RPMI7951 (cell line): ENCODE data around the gene PALM3. TPM values are rescaled to one million over a fixed set of nuclear protein-coding genes. Genes with fewer than 3 reads are reported as not detected.

ENCODE experiments used
- DNase-seq: peaks from one replicate; pipeline ENCODE4 v3.0.0-alpha.2; 2012; ENCODE audit warnings: low read depth
- total RNA-seq: library from RNA; depleted of rRNA; stranded (reverse); fragments of >200 nt; shearing (Covaris generic); gene quantifications from 2 replicates; pipeline ENCODE4 v1.2.3, GENCODE V29; 2014; rRNA removed

PALM3 gene, protein sequence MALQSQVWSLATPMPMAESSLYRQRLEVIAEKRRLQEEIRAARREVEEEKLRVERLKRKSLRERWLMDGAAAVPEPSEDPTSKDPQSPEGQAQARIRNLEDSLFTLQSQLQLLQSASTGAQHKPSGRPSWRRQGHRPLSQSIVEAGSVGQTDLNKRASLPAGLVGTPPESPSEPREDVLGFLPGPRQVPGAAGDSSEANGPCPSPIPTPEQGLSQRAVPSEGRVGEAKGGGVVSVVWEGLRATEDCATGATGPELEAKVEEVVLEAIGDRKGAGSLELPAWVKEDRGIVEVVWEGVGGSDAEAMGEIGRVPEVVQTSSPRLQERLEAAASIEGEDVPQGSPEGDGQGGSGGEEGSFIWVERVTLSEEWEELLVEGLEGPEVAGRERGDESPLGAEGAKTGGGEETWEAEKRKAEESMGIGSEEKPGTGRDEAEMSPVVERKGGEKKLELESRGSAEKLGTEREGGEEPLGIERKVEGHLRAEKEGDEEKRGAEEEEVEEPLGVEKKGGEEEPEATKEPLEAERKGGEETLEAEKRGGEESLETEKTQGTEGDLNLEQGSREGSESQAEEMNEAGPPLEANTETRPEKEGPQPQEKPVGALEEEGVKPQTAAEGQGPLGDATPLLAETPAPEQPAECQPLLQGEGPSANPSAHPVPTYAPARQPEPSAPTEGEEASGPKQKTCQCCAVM
- under 0.01 TPM in 2 replicates for total RNA-seq

DNA sequence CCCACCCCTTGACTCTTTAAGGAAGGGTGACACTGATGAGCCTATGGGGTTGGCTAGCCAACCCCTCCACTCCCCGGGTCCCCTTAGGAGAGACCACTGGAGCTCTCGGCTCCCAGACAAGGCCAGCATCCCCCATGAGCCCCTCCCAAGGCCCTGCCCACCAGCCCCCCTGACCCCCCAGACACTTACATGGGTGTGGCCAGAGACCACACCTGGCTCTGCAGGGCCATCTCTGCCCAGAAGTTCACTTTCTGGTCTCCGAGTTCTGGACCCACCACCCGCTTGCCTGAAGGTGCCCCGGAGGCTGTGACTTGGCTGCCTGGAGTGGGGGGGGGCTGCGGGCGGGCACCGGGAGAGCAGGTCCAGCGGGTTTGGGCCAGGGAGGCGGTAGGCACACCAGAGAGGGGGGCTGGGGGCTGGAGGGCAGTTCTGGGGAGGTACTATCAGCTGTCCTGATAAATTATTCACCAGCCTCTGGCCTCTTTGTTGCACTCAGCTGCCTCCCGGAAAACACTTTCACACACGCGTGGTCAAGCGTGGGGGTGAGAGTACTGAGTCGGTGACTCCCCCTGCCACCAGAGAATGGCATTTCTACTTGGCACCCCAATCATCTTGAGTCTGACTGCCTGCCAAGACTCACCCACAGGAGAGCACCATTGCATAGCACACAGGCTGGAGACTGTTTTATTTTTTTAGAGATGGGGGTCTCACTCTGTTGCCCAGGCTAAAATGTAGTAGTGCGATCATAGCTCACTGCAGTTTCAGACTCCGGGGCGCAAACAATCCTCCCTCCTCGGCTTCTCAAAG lies at the start of gene PALM3:
Gene PALM3, minus strand, starts transcription at position 326 of the 807 bp plus-strand sequence. Its CDS starts 96 bp downstream, at position 230.
- no peak for DNase-seq

DNA sequence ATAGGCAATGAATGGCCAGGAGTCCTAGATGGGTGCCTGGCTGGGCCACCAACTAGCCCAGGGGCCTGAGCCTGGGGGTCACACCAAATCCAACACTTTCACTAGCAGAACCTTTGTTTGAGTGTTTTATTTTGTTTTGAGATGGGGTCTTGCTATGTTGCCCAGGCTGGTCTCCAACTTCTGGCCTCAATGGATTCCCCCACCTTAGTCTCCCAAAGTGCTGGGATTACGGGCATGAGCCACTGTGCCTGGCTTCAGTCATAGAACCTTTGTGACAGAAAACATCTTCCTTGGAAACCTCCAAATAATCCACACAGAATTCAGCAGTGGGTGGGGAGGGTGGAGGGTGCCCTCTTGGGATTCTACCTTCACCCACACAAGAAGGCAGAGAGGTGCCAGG lies 49.6 kb upstream of the PALM3 start:
- no peak for DNase-seq

DNA sequence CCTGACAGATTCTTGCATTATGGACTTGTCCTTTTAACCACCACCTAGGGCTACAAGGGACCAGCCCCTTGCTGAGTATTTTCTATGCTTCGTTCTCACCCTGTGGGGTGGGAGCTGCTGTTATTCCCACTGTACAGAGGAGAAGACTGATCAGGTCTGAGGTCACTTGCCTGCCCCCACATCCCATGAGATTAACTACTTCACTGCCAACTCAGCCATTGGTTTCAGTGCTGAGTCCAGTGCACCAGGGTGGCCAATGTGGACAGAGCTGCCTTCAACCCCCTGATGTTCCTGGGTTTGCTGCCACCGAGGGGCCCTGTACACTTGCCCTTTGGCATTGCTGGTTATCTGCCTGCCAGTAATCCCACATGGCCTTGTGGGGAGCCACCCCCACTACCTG lies 48.8 kb upstream of the PALM3 start:
- no peak for DNase-seq

DNA sequence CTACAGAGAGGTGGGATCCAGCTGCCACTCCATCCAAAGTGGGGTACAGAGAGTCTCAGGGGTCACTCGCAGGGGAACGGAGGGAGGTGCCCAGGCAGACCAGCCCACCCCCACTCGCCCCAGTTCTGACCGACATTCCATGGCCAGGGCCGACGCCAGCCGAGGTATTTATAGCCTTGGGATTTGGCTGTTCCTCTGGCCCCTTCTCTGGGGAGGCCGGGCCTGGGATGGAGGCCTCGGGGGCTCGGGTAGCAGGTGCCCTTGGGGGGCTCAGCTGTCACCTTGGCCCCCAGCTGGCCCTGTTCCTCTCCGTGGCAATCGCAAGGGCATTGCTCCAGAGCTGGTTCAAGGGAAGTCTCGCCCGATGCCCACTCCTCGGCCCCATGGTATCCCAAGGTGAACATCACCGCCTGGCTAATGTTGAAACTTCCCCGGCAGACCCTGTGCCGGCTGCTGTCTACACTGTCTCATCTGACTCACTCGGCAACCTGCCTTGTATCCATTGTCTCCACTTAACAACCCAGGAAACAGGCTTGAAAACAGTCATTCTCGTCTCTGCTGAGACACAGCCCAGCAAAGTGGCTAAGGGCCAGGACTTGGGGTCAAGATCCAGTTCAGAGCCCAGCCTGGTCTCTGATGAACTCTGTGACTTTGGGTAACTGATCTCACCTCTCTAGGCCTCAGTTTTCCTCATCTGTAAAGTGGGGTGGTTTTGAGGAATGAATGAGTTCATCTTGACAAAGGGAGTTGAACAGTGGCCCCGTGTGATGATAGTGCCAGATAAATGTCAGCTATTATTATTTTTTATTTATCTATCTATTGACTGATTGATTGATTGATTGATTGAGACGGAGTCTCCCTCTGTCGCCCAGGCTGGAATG lies 45.9 kb upstream of the PALM3 start:
- no peak for DNase-seq

DNA sequence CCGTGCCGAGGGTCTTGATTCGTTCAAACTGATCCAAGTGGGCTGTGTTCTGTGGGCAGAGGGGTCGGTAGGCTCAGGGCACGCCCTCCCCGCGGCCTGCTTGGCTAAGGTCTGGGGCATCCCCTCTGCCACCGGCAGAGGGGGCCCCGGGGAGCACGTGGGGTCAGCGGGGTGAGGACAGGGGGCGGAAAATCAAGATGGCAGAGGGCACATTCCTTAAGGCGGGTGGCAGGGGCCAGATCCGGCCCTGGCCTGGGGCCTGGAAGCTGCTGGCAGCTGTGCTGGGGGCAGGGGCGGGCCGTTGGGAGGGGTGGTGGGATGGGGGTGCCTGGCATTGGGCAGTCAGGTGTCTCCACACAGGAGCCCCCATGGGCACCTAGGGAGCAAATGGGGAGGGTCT lies 45.0 kb upstream of the PALM3 start:
- DNase-seq = no peak

DNA sequence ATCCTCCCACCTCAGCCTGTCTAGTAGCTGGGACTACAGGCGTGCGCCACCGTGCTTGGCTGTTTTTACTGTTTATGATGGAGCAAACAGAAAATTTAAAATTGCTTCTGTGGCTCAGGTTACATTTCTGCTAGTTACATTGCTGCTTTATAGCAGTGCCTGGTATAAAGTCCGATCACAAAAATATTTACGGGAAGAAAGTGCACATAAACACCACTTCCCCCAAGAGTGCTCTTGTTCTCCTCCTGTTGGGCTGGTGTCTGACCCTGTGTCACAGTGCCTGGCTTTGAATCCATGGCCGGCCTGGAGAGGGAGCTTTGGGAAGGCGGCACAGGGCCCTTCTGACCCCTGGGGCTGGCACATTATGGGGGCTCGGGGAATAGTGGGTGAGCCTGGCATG lies 43.8 kb upstream of the PALM3 start:
- no peak for DNase-seq

DNA sequence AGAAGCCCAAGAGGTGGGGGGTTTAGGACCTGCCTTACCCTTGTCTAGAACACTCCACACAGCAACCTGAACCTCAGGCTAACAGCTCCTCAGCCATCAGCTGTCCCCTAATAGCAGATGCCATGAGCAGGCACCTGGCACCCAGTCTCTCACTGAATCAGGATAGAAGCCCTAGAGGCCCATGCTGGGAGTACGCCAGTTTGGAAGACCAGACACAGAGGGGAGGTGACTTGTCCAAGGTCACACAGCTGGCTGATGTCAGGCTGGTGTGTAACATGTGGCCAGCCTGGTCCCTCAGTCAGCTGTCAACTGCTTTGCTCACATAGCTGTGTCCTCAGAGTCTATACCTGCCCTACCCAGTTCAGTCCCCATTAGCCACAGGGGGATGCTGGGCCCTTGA lies 41.4 kb upstream of the PALM3 start:
- DNase-seq = no peak

DNA sequence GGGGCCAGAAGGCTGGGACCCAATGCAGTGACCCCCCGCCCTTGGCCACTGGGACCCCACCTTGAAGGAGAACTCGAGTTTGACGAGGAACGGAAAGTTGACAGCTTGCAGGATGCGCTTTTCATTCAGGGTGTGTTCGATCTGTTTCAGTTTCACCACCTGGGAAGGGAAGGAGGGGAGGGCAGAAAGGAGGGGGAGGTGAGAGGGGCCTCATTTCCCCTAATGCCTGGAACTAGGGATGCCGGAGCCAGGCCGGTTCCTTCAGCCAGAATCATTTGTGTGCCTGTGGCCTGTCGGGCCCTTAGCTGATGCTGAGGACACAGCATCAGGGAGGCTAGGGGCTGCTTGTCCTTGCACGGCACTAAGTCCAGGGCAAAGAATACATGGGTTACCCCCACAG lies 40.9 kb upstream of the PALM3 start:
- no peak for DNase-seq

DNA sequence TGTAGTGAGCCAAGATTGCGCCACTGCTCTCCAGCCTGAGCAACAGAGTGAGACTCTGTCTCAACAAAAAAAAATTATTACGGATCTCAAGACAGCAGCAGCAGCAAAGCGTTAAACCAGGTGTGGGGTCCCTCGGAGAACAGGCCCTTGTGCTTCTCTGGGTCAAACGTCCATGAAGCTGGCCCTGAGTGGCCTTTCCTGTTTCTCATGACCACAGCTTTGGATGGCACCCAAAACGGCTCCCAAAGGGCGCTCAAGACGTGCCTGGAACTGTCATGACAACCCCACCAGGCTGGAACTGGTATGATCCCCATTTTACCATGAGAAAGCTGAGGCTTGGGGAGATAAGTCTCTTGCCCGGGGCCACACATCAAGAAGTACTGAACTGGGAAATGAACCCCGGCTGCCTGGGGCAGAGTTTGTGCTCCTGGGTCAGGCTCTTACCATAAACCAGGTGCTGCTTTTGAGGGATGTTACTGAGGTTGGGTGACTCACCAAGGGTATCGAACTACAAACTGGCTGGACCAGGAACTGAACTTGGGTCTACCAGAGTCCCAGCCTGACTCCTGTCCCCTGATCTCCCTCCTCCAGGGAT lies 40.3 kb upstream of the PALM3 start:
- DNase-seq = peak; percentile 39

DNA sequence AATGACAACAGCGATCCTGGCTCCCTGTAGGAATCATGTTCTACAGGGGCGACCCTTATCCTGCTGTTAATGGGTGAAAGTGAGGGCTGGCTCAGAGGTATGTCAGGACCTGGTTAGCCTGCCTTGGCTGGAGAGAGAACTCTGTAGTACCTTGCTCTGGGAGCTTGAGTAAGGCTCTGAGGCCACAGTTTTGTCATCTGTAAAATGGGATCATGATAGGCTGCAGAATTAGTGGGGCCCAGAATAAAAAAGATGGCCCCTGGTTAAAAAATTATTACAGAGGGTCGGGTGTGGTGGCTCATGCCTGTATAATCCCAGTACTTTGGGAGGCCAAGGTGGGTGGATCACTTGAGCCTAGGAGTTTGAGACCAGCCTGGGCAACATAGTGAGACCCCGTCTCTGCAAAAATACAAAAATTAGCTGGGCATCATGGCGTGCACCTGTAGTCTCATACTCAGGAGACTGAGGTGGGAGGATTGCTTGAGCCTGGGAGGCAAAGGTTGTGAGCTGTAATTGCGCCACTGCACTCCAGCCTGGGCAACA lies 39.2 kb upstream of the PALM3 start:
- no peak for DNase-seq

DNA sequence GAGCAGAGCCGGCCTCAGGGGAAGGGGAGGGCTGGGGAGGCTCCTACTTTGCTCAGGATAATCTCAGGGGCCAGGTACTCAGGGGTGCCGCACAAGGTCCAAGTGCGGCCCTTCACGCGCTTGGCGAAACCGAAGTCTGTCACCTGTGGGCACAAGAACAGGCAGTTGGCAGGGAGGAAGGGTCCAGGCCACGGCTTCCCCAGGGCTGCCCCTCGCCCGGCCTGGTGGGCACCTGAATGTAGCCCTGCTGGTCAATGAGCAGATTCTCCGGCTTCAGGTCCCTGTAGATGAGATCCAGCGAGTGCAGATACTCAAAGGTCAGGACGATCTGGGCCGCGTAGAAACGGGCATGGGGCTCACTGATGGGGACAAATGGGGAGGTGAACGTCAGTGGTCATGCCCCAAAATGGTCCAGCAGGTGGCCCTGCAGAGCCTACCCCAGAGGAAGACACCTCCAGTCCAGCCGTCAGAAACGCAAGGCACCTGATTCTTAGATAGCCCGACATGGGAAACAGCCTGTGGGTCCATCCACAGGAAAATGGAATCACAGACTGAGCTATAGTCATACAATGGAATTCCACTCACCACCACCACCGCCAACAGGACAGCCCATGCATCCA lies 35.8 kb upstream of the PALM3 start:
- DNase-seq = no peak

DNA sequence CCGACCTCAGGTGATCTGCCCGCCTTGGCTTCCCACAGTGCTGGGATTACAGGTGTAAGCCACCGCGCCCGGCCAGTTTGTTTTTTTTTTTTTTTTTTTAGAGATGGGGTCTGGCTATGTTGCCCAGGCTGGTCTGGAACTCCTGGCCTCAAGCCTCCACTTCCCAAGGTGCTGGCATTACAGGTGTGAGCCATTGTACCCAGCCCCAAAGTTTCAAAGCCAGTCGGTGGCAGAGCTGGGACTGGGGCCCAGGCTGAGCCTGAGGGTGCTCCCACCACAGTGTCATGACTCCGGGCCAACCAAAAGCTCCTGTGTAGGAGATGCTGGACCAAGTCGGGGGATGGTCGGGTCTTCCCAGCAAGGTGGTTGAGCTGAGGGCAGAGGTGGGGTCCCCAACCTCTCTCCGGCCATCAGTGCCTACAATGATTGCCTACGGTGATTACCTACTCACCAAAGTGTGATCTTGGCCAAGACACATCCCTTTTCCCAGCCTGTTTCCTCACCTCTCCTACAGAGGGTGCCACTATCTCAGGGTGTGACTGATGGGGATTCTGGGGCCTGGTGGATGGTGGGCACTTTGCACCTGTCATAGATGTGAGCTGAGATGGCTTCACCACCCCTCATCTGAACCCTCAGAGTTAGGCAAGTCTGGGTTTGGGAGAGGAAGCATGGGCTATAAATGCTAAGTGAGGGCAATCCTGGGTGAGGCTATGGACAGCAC lies 34.6 kb upstream of the PALM3 start:
- no peak for DNase-seq

DNA sequence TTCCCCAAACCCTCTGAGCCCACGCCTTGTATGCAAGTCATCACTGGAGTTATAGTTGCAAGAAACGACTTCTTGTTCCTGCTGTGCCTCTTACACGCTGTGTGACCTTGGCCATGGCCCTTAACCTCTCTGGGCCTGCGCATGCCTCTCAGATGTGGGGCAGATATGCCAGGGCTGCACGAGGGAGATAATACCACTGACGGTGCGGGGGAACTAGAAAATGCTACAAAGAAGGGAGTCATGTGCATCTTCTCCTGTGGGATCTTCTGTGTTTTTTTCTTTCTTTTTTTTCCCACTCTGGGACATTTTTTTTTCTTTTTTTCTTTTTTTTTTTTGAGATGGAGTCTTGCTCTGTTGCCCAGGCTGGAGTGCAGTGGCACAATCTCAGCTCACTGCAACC lies 33.0 kb upstream of the PALM3 start:
- DNase-seq = no peak

DNA sequence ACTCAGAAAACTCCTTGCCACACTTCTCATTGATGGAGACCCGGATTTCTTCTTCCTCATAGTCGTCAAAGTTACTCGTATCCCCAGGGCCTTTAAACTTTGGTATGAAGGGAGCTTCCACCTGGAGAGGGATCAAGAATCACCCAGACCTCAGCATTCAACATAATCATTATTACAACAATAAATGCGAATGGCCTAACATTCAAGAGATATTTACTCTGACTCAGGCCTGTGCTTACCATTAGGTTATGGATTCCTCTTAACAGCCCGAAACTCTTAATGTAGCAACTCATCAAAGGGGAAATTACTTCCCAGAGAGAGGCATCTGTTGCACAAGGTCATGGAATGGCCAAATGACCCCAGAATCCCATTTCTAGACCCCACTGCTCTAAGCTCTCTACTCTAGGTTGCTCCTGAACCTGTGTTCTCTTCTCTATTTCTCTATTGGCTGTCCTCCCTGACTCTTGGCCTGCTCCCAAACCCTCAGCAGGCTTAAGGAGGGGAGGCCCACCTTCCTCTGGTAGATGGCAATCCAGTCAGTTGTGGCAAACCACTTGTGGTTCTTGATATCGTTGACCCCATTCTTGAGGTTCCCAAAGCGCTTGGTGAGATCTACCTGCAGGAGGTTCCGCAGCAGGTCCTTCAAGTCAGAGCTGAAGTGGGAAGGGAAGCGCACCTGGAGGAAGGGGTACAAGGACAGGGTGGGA lies 31.4 kb upstream of the PALM3 start:
- DNase-seq = no peak

DNA sequence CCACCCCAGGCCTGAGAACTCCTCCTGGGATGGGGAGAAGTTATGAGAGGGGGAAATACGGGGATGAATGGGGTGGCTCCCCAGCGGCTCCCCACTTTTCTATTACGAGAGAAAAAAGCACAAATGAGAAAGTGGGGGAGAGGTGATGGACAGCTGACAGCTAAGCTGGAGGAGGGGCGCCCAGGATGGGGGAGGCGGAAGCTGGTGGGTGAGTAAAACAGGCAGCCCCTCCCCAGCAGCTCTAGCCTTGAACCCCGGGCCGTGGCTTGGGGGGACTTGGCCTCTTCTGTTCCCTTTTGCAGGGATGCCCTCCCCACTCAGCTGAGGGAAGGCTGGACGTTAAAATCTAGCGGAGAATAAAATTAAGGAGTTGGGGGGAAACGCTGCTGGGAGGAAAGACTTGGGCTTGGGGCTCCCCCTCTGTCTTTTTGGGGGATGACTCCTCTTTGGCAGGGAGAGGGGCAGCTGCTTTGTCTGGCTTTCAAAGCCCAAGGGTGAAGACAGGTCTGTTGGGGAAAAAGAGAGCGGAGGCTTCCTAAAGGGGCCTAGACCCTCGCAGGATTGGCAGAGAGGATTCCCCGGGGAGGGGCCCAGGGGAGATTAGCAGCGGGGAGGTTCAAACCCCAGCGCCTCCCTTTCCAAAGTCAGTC lies 30.1 kb upstream of the PALM3 start:
- DNase-seq = no peak

DNA sequence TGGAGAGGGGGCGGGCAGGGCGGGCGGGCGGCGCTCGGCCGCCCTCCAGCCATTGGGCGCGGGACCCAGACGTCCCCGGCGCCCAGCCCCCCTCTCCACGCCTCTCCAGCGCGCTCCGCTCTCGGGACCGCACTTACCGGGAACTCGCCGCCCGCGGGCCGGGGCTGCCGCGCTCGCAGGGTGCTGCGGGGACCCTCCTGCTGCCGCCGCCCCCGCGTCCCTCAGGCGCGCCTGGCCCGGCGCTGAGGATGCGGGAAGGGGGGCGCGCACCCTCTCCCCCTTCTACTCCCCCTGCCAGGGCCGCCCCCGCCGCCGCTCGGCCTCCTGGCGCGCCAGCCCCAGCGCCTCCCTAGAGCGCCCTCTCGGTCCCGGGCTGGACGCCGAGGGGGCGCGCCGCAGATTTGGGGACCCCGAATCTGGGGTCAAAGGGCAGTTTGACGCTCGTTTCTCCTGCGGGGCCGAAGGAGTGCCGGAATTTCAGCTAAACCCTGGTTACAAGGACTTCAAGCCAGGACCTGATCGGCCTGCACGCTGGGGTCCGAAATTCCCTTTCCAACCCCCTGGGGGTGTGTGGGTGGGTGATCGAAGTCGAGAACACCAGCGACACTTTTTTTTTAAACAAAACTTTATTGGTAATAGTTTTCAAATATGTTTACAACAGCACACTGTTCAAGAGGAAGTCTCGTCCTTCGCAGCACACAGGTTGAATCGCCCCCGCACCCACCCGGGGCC lies 29.4 kb upstream of the PALM3 start:
- DNase-seq = peak; percentile 61

DNA sequence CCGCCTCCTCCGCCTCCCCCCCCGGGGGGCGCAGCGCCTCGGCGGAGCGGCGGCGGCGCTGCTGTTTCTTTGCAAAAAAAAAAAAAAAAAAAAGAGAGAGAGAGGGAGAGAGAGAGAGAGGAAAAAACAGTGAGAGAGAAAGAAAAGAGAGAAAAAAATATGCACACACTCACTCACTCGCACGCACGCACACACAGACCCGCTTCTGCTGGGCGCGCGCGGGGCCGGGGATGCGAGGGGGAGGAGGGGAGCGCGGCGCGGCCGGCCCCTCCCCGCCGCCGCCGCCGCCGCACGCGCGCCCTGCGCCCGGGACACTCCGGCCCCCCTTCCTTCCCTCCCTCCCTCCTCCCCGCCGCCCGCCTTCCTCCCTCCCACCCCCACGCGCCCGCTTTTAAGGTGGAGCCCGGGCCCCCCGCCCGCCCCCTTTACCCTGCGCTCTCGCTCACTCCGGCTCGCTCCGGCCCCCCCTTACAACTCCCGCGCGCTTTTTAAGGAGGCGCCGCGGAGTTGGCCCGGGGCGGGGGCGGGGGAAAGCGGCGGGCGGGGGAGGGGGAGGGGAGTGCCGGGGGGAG lies 28.7 kb upstream of the PALM3 start, which contains the start of gene SAMD1:
Gene SAMD1, minus strand, starts transcription at position 243 of the 572 bp plus-strand sequence.
- DNase-seq = peak; percentile 90
